Nephron progenitor cell (in vitro differentiated cells): ENCODE measurements around the gene ANKUB1.

ENCODE experiments used
- DNase-seq: peaks from one replicate; pipeline ENCODE4 v3.0.0; 2021
- H3K27ac Mint-ChIP-seq: 2 replicates; pipeline ENCODE4 v1.8.0; 2021; ENCODE audit warnings: mild to moderate bottlenecking, moderate library complexity, mixed read lengths
- H3K27me3 Mint-ChIP-seq: 2 replicates; pipeline ENCODE4 v1.8.0; 2021; ENCODE audit warnings: mild to moderate bottlenecking, low read depth, mixed read lengths; ENCODE audit not compliant: poor library complexity
- H3K36me3 Mint-ChIP-seq: 2 replicates; pipeline ENCODE4 v1.8.0; 2021; ENCODE audit warnings: low read depth, mixed read lengths
- H3K4me1 Mint-ChIP-seq: 2 replicates; pipeline ENCODE4 v1.8.0; 2021; ENCODE audit warnings: mixed read lengths
- H3K4me3 Mint-ChIP-seq: 2 replicates; pipeline ENCODE4 v1.8.0; 2021; ENCODE audit warnings: mild to moderate bottlenecking, moderate library complexity, mixed read lengths
- H3K9me3 Mint-ChIP-seq: 2 replicates; pipeline ENCODE4 v1.8.0; 2021; ENCODE audit warnings: mild to moderate bottlenecking, moderate library complexity, mixed read lengths
- CTCF ChIP-seq: fragments of 200-600 bp; sonication (generic); IDR thresholded peaks from 2 replicates; pipeline ENCODE4 v1.5.0; 2021; ENCODE audit warnings: antibody characterized with exemption

The ANKUB1 gene

DNA sequence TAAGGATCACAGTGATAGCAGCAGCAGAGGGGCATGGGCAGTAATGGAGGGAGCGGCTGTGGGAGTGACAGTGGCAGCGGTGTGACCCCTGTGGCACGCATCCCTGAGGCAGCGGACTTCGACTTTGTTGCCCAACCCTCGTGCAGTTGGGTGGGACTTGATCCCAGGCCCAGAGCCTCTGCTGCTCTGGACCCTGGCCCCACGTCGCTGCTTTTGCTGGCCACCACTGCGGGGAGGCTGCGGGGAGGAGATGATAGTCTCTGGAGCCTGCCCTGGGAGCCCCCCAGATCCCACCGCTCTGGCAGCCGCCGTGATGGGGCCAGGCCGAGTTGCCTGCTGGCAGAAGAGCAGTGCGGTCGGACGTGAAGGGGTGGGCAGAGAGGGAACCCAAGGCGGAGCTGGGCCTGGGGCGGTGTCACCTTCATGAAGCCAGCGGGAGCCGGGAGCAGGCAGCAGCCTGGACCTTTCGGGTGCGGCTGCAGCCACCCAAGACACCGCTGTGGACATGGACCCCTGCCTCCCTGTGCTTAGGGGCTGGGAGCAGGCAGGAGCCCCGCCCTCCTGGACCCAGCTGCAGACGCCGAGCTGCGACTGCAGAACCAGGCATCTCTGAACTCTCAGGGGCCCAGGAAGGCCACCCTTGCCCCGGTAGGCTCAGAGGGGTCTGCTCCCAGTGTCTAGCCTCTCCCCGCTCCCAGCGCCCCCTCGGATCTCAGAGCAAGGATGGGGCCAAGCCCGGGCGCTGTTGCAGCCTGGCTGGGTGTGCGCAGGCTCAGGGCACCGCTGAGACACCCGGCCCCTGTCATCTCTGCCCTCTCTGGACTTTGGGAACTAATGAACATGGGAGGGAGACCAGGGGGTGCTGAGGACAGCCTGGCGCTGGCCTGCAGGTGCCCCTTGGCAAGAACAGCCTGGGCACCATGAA, 78.4 kb downstream of the ANKUB1 start:
- Mint-ChIP-seq H3K4me1 (peaks cover 5% of the 10 kb centered on the region), H3K27ac (peak overlapping the region; percentile 32), H3K4me3 (no peak overlapping the region), H3K9me3 (no peaks in the 10 kb centered on the region), H3K36me3 (no peaks in the 10 kb centered on the region), H3K27me3 (peaks cover 4% of the 10 kb centered on the region)
- no peak for TF ChIP-seq CTCF
- peak; percentile 2 for DNase-seq
